Stimulated activated effector memory CD8-positive, alpha-beta T cell treated with anti-CD3 and anti-CD28 coated beads, Interleukin-12 subunit alpha, Interleukin-12 subunit beta, amount 100 ng/mL, for 72 hours (primary cell): ENCODE measurements around the gene ZBP1.
A peak's percentile ranks its signal among the peaks of the same experiment; 100 is the strongest.

Source experiments
- ATAC-seq: fragments of 150-1000 bp; cut with Tn5 transposase; 2 replicates; pipeline ENCODE4 v1.10.0; 2021
- DNase-seq, 2 donors: peaks; one replicate each; pipeline ENCODE4 v3.0.0; 2021 to 2022; ENCODE audit warnings: low spot score in 2 of 2
- H3K27ac Mint-ChIP-seq: one replicate; pipeline ENCODE4 v1.8.0; 2022; ENCODE audit warnings: mild to moderate bottlenecking, mixed read lengths
- H3K36me3 Mint-ChIP-seq: one replicate; pipeline ENCODE4 v1.8.0; 2022; ENCODE audit warnings: mild to moderate bottlenecking, mixed read lengths
- H3K4me1 Mint-ChIP-seq: one replicate; pipeline ENCODE4 v1.8.0; 2022; ENCODE audit warnings: mixed read lengths
- H3K4me3 Mint-ChIP-seq: one replicate; pipeline ENCODE4 v1.8.0; 2022; ENCODE audit warnings: mild to moderate bottlenecking, mixed read lengths
- H3K9me3 Mint-ChIP-seq: one replicate; pipeline ENCODE4 v1.8.0; 2022; ENCODE audit warnings: mixed read lengths

The ZBP1 gene

GRCh38 chr20:57592263-57593092 lies 27.7 kb downstream of the ZBP1 start:
- no peak for ATAC-seq
- peaks cover 10% of the 10 kb centered on the region for H3K4me1 Mint-ChIP-seq
- DNase-seq, result no peak
- no peak overlapping the region for H3K4me3 Mint-ChIP-seq
- no peak overlapping the region for H3K27ac Mint-ChIP-seq
- H3K36me3 Mint-ChIP-seq, result no peaks in the 10 kb centered on the region
- H3K9me3 Mint-ChIP-seq, result no peaks in the 10 kb centered on the region

- Mint-ChIP-seq H3K9me3 (no peaks in the 10 kb centered on the region), H3K4me1 (peaks cover 8% of the 10 kb centered on the region), H3K4me3 (no peak overlapping the region), H3K36me3 (no peaks in the 10 kb centered on the region), H3K27ac (peak overlapping the region; percentile 60)
- ATAC-seq (no peak), DNase-seq (no peak)
Measured at GRCh38 chr20:57591289-57592229, 28.7 kb downstream of the ZBP1 start.

- ATAC-seq, result no peak
- no peaks in the 10 kb centered on the region for H3K9me3 Mint-ChIP-seq
- H3K4me3 Mint-ChIP-seq, result no peak overlapping the region
- no peak for DNase-seq
- peak overlapping the region; percentile 60 for H3K27ac Mint-ChIP-seq
- peaks cover 8% of the 10 kb centered on the region for H3K4me1 Mint-ChIP-seq
- no peaks in the 10 kb centered on the region for H3K36me3 Mint-ChIP-seq
Measured at GRCh38 chr20:57590485-57591288, 29.5 kb downstream of the ZBP1 start.

- H3K36me3 Mint-ChIP-seq, result no peaks in the 10 kb centered on the region
- H3K4me3 Mint-ChIP-seq, result no peak overlapping the region
- DNase-seq (no peak), ATAC-seq (no peak)
- peaks cover 8% of the 10 kb centered on the region for H3K4me1 Mint-ChIP-seq
- no peak overlapping the region for H3K27ac Mint-ChIP-seq
- no peaks in the 10 kb centered on the region for H3K9me3 Mint-ChIP-seq
Measured at GRCh38 chr20:57589728-57590484, 30.3 kb downstream of the ZBP1 start.

- ATAC-seq (no peak), DNase-seq (no peak)
- Mint-ChIP-seq H3K27ac (no peak overlapping the region), H3K4me1 (peaks cover 8% of the 10 kb centered on the region), H3K36me3 (no peaks in the 10 kb centered on the region), H3K4me3 (no peak overlapping the region), H3K9me3 (no peaks in the 10 kb centered on the region)
Measured at GRCh38 chr20:57589123-57589727, 31.0 kb downstream of the ZBP1 start.

GRCh38 chr20:57588596-57588995 lies 31.6 kb downstream of the ZBP1 start:
- no peak for ATAC-seq
- no peaks in the 10 kb centered on the region for H3K36me3 Mint-ChIP-seq
- H3K9me3 Mint-ChIP-seq, result no peaks in the 10 kb centered on the region
- peaks cover 4% of the 10 kb centered on the region for H3K4me1 Mint-ChIP-seq
- H3K27ac Mint-ChIP-seq, result no peak overlapping the region
- no peak for DNase-seq
- no peak overlapping the region for H3K4me3 Mint-ChIP-seq

- DNase-seq (no peak), ATAC-seq (no peak)
- no peaks in the 10 kb centered on the region for H3K36me3 Mint-ChIP-seq
- H3K27ac Mint-ChIP-seq, result no peak overlapping the region
- H3K4me1 Mint-ChIP-seq, result no peaks in the 10 kb centered on the region
- no peak overlapping the region for H3K4me3 Mint-ChIP-seq
- H3K9me3 Mint-ChIP-seq, result no peaks in the 10 kb centered on the region
Measured at GRCh38 chr20:57587989-57588377, 32.2 kb downstream of the ZBP1 start.

- H3K4me1 Mint-ChIP-seq, result no peaks in the 10 kb centered on the region
- no peaks in the 10 kb centered on the region for H3K36me3 Mint-ChIP-seq
- ATAC-seq (no peak), DNase-seq (no peak)
- H3K27ac Mint-ChIP-seq, result no peak overlapping the region
- no peaks in the 10 kb centered on the region for H3K9me3 Mint-ChIP-seq
- H3K4me3 Mint-ChIP-seq, result no peak overlapping the region
Measured at GRCh38 chr20:57587278-57587988, 32.8 kb downstream of the ZBP1 start.

GRCh38 chr20:57586943-57587277 lies 33.3 kb downstream of the ZBP1 start:
- no peak overlapping the region for H3K27ac Mint-ChIP-seq
- H3K36me3 Mint-ChIP-seq, result no peaks in the 10 kb centered on the region
- no peak overlapping the region for H3K4me3 Mint-ChIP-seq
- DNase-seq, result no peak
- no peaks in the 10 kb centered on the region for H3K4me1 Mint-ChIP-seq
- ATAC-seq, result no peak
- no peaks in the 10 kb centered on the region for H3K9me3 Mint-ChIP-seq

GRCh38 chr20:57586370-57586793 lies 33.8 kb downstream of the ZBP1 start:
- Mint-ChIP-seq H3K4me3 (no peak overlapping the region), H3K36me3 (no peaks in the 10 kb centered on the region), H3K9me3 (no peaks in the 10 kb centered on the region), H3K4me1 (no peaks in the 10 kb centered on the region), H3K27ac (no peak overlapping the region)
- ATAC-seq (no peak), DNase-seq (no peak)

GRCh38 chr20:57585466-57586213 lies 34.6 kb downstream of the ZBP1 start:
- Mint-ChIP-seq H3K4me3 (no peak overlapping the region), H3K9me3 (no peaks in the 10 kb centered on the region), H3K36me3 (no peaks in the 10 kb centered on the region), H3K27ac (no peak overlapping the region), H3K4me1 (no peaks in the 10 kb centered on the region)
- DNase-seq (no peak), ATAC-seq (no peak)

GRCh38 chr20:57584768-57585461 lies 35.3 kb downstream of the ZBP1 start:
- Mint-ChIP-seq H3K4me3 (no peak overlapping the region), H3K27ac (no peak overlapping the region)

More at GRCh38 chr20:57584768-57585461, 35.3 kb downstream of the ZBP1 start:
- DNase-seq (no peak), ATAC-seq (no peak)
- Mint-ChIP-seq H3K4me1 (no peaks in the 10 kb centered on the region), H3K9me3 (no peaks in the 10 kb centered on the region), H3K36me3 (no peaks in the 10 kb centered on the region)
